Astrocyte (in vitro differentiated cells and primary cell): ENCODE measurements around the gene CEACAM1. TPM values are rescaled to one million over a fixed set of nuclear protein-coding genes. Genes with fewer than 3 reads are reported as not detected.

Source experiments
- DNase-seq: peaks from one replicate; pipeline ENCODE4 v3.0.0-alpha.2; 2010; ENCODE audit warnings: low read depth
- FAIRE-seq: peaks from 2 replicates; lab custom pipeline; 2011; peaks lifted over from hg19 to GRCh38; lab: Jason Lieb, UNC
- H2AFZ ChIP-seq: 2 replicates; pipeline ENCODE4 v1.6.0; 2012; ENCODE audit warnings: low read depth, low read length, inconsistent platforms
- H3K27ac ChIP-seq: 2 replicates; pipeline ENCODE4 v1.5.1; 2011; ENCODE audit warnings: low read depth, low read length, inconsistent platforms
- H3K27me3 ChIP-seq: 2 replicates; pipeline ENCODE4 v1.6.0; 2011; ENCODE audit warnings: low read length, inconsistent platforms; ENCODE audit not compliant: insufficient read depth
- H3K36me3 ChIP-seq: 2 replicates; pipeline ENCODE4 v1.5.1; 2011; ENCODE audit warnings: low read length, inconsistent platforms; ENCODE audit not compliant: insufficient read depth
- H3K4me1 ChIP-seq: 2 replicates; pipeline ENCODE4 v1.5.1; 2011; ENCODE audit warnings: low read length, inconsistent platforms; ENCODE audit not compliant: insufficient read depth
- H3K4me2 ChIP-seq: 2 replicates; pipeline ENCODE4 v1.6.0; 2012; ENCODE audit warnings: low read length, inconsistent platforms
- H3K4me3 ChIP-seq: 2 replicates; pipeline ENCODE4 v1.5.1; 2011; ENCODE audit warnings: low read depth, mild to moderate bottlenecking, low read length, inconsistent platforms; ENCODE audit not compliant: insufficient read depth
- H3K79me2 ChIP-seq: 2 replicates; pipeline ENCODE4 v1.6.0; 2012; ENCODE audit warnings: mild to moderate bottlenecking, low read length, inconsistent platforms; ENCODE audit not compliant: insufficient read depth
- H3K9ac ChIP-seq: 2 replicates; pipeline ENCODE4 v1.6.0; 2012; ENCODE audit warnings: mild to moderate bottlenecking, low read length, inconsistent platforms
- H3K9me3 ChIP-seq: 2 replicates; pipeline ENCODE4 v1.5.1; 2012; ENCODE audit warnings: low read depth, mild to moderate bottlenecking, low read length, inconsistent platforms; ENCODE audit not compliant: insufficient read depth
- H4K20me1 ChIP-seq: 2 replicates; pipeline ENCODE4 v1.6.0; 2012; ENCODE audit warnings: low read length, inconsistent platforms; ENCODE audit not compliant: insufficient read depth
- H3K27ac Mint-ChIP-seq: one replicate; pipeline ENCODE4 v1.8.0; 2021; ENCODE audit warnings: mild to moderate bottlenecking, mixed read lengths; ENCODE audit not compliant: unreplicated experiment
- H3K27me3 Mint-ChIP-seq: one replicate; pipeline ENCODE4 v1.8.0; 2021; ENCODE audit warnings: low read depth, mixed read lengths; ENCODE audit not compliant: unreplicated experiment
- H3K36me3 Mint-ChIP-seq: one replicate; pipeline ENCODE4 v1.8.0; 2021; ENCODE audit warnings: low read depth, mixed read lengths; ENCODE audit not compliant: unreplicated experiment
- H3K4me1 Mint-ChIP-seq: one replicate; pipeline ENCODE4 v1.8.0; 2021; ENCODE audit warnings: low read depth, mixed read lengths; ENCODE audit not compliant: unreplicated experiment
- H3K4me3 Mint-ChIP-seq: one replicate; pipeline ENCODE4 v1.8.0; 2021; ENCODE audit warnings: mild to moderate bottlenecking, moderate library complexity, mixed read lengths; ENCODE audit not compliant: unreplicated experiment
- H3K9me3 Mint-ChIP-seq: one replicate; pipeline ENCODE4 v1.8.0; 2021; ENCODE audit warnings: mild to moderate bottlenecking, mixed read lengths; ENCODE audit not compliant: unreplicated experiment
- EZH2 ChIP-seq: IDR thresholded peaks from 2 replicates; pipeline ENCODE4 v1.6.1; 2012; ENCODE audit warnings: mild to moderate bottlenecking, low read length, inconsistent platforms; ENCODE audit not compliant: insufficient read depth
- total RNA-seq: library from RNA; stranded (reverse); gene quantifications from 2 replicates; pipeline ENCODE4 v1.2.1, GENCODE V29; 2021
- TF ChIP-seq, protein P1 (sequence below): IDR thresholded peaks from 2 replicates; pipeline ENCODE4 v1.5.1; 2011; ENCODE audit warnings: low read depth, mild to moderate bottlenecking, inconsistent platforms, low read length, moderate library complexity; ENCODE audit not compliant: insufficient read depth

The CEACAM1 gene
- total RNA-seq, 1 donor from 2014 or later, result 1.1 TPM

- Histone ChIP-seq H3K36me3 (no peaks in the 10 kb centered on the region), H3K4me1 (no peaks in the 10 kb centered on the region), H3K79me2 (no peaks in the 10 kb centered on the region), H3K9ac (no peak overlapping the region), H3K27ac (no peak overlapping the region), H4K20me1 (no peaks in the 10 kb centered on the region), H3K27me3 (peaks cover 3% of the 10 kb centered on the region), H3K4me2 (no peak overlapping the region), H3K4me3 (no peak overlapping the region), H3K9me3 (no peaks in the 10 kb centered on the region), H2AFZ (no peak overlapping the region)
- FAIRE-seq (no peak), DNase-seq (no peak)
- H3K9me3 Mint-ChIP-seq, result no peaks in the 10 kb centered on the region
- no peak overlapping the region for H3K4me3 Mint-ChIP-seq
- peaks cover 10% of the 10 kb centered on the region for H3K4me1 Mint-ChIP-seq
- H3K27ac Mint-ChIP-seq, result no peak overlapping the region
- H3K36me3 Mint-ChIP-seq, result no peaks in the 10 kb centered on the region
- TF ChIP-seq, protein P1, sequence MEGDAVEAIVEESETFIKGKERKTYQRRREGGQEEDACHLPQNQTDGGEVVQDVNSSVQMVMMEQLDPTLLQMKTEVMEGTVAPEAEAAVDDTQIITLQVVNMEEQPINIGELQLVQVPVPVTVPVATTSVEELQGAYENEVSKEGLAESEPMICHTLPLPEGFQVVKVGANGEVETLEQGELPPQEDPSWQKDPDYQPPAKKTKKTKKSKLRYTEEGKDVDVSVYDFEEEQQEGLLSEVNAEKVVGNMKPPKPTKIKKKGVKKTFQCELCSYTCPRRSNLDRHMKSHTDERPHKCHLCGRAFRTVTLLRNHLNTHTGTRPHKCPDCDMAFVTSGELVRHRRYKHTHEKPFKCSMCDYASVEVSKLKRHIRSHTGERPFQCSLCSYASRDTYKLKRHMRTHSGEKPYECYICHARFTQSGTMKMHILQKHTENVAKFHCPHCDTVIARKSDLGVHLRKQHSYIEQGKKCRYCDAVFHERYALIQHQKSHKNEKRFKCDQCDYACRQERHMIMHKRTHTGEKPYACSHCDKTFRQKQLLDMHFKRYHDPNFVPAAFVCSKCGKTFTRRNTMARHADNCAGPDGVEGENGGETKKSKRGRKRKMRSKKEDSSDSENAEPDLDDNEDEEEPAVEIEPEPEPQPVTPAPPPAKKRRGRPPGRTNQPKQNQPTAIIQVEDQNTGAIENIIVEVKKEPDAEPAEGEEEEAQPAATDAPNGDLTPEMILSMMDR, result no peak
- TF ChIP-seq EZH2, result no peak
- peaks cover 7% of the 10 kb centered on the region for H3K27me3 Mint-ChIP-seq
These were observed 32.6 kb downstream of the CEACAM1 start for GRCh38 chr19:42495663-42496062.

- peaks cover 7% of the 10 kb centered on the region for H3K27me3 Mint-ChIP-seq
- H3K27ac ChIP-seq, result no peak overlapping the region
- H3K4me1 ChIP-seq, result no peaks in the 10 kb centered on the region
- peaks cover 10% of the 10 kb centered on the region for H3K4me1 Mint-ChIP-seq
- no peaks in the 10 kb centered on the region for H4K20me1 ChIP-seq
- DNase-seq (no peak), FAIRE-seq (no peak)
- no peaks in the 10 kb centered on the region for H3K9me3 ChIP-seq
- no peak overlapping the region for H3K4me3 Mint-ChIP-seq
- H3K27ac Mint-ChIP-seq, result no peak overlapping the region
- H3K9me3 Mint-ChIP-seq, result no peaks in the 10 kb centered on the region
- H3K36me3 Mint-ChIP-seq, result no peaks in the 10 kb centered on the region
- no peak overlapping the region for H3K4me2 ChIP-seq
- no peaks in the 10 kb centered on the region for H3K36me3 ChIP-seq
- no peak overlapping the region for H3K9ac ChIP-seq
- H3K4me3 ChIP-seq, result no peak overlapping the region
- H2AFZ ChIP-seq, result no peak overlapping the region
- H3K27me3 ChIP-seq, result peaks cover 3% of the 10 kb centered on the region
- TF ChIP-seq, protein P1, result no peak
- no peak for TF ChIP-seq EZH2
- H3K79me2 ChIP-seq, result no peaks in the 10 kb centered on the region
These were observed 34.0 kb downstream of the CEACAM1 start for GRCh38 chr19:42494321-42494720.

GRCh38 chr19:42488783-42489521 is 39.3 kb downstream of the CEACAM1 start:
- Mint-ChIP-seq H3K27me3 (peaks cover 3% of the 10 kb centered on the region), H3K36me3 (no peaks in the 10 kb centered on the region), H3K9me3 (no peaks in the 10 kb centered on the region), H3K27ac (no peak overlapping the region), H3K4me3 (no peak overlapping the region), H3K4me1 (no peaks in the 10 kb centered on the region)
- Histone ChIP-seq H4K20me1 (no peaks in the 10 kb centered on the region), H3K36me3 (no peaks in the 10 kb centered on the region), H3K4me3 (no peak overlapping the region), H3K27ac (no peak overlapping the region), H3K9me3 (no peaks in the 10 kb centered on the region), H3K79me2 (no peaks in the 10 kb centered on the region), H3K9ac (no peak overlapping the region), H3K27me3 (no peaks in the 10 kb centered on the region), H3K4me1 (no peaks in the 10 kb centered on the region), H3K4me2 (no peak overlapping the region), H2AFZ (no peak overlapping the region)
- TF ChIP-seq, protein P1, result no peak
- no peak for TF ChIP-seq EZH2
- DNase-seq (no peak), FAIRE-seq (no peak)
